Peyer's patch (tissue), 4 donors: ENCODE results near the gene CEP290. TPM values are rescaled to one million over a fixed set of nuclear protein-coding genes. Genes with fewer than 3 reads are reported as not detected.

ENCODE experiments used
- DNase-seq, 3 donors: peaks; one replicate each; pipeline ENCODE4 v3.0.0-alpha.2; 2017 to 2019
- H3K27ac ChIP-seq, 4 donors: fragments of 200-600 bp; sonication (generic); one replicate each; pipeline ENCODE4 v1.5.1; 2016 to 2019
- H3K27me3 ChIP-seq, 2 donors: fragments of 200-600 bp; sonication (generic); one replicate each; pipeline ENCODE4 v1.5.1; 2019
- H3K36me3 ChIP-seq, 3 donors: fragments of 200-600 bp; sonication (generic); one replicate each; pipeline ENCODE4 v1.5.1; 2016 to 2019
- H3K4me1 ChIP-seq, 4 donors: fragments of 200-600 bp; sonication (generic); one replicate each; pipeline ENCODE4 v1.5.1; 2016 to 2019
- H3K4me3 ChIP-seq, 4 donors: fragments of 200-600 bp; sonication (generic); 1 replicate in 3 of 4; 2 replicates in 1 of 4; pipeline ENCODE4 v1.5.1; 2016 to 2019; ENCODE audit warnings: mild to moderate bottlenecking in 1 of 4
- H3K9me3 ChIP-seq, 4 donors: fragments of 200-600 bp; sonication (generic); one replicate each; pipeline ENCODE4 v1.5.1; 2016 to 2019; ENCODE audit warnings: mild to moderate bottlenecking in 1 of 4
- POLR2A ChIP-seq, 2 donors: fragments of 450-650 bp; IDR thresholded peaks; one replicate each; pipeline ENCODE4 v1.5.1; 2017; ENCODE audit warnings: antibody characterized with exemption in 2 of 2, mild to moderate bottlenecking in 2 of 2, moderate library complexity in 2 of 2
- total RNA-seq, 4 donors: library from RNA; depleted of rRNA; stranded (reverse); fragments of >200 nt; gene quantifications; one replicate each; pipeline ENCODE4 v1.1.0, GENCODE V29; 2016
- TF ChIP-seq, protein P1 (sequence below), 6 experiments: fragments of 450-650 bp in 4 of 6; fragments of 200-600 bp in 2 of 6; sonication (generic) in 1 of 6; IDR thresholded peaks; one replicate each; pipeline ENCODE4 v1.5.1; 2017 to 2019; ENCODE audit warnings: antibody characterized with exemption in 6 of 6, mild to moderate bottlenecking in 3 of 6, moderate library complexity in 1 of 6

CEP290 gene
- total RNA-seq, 4 donors from 2014 or later, result 14.7 to 54.5 (median 24.6) TPM

DNA sequence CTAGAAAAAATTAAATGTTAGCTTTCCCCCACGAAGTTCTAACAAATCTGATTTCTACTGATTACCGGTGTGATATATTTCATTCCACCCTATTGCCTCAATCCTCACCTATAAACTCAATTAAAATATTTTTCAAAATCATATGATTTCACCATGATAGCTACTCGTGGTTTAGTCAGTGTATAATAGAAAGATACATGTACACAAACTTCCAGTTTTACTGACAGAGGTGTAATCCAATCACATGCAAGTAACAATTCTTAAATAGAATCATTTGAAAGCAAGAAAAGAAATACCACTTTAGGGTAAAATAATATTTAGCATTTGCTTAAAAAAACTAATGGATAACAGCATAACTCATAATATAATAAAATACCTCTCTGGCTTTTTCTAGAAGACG is 57.7 kb downstream of the CEP290 start:
- Histone ChIP-seq H3K9me3 (no peaks in the 10 kb centered on the region), H3K36me3 (peaks cover 0 to 40% (median 0%) of the 10 kb centered on the region in 3 donors), H3K4me3 (no peak overlapping the region), H3K4me1 (no peaks in the 10 kb centered on the region), H3K27ac (no peak overlapping the region), H3K27me3 (no peaks in the 10 kb centered on the region)
- no peak for TF ChIP-seq POLR2A (IDR thresholded peaks at IDR 0.05)
- TF ChIP-seq, protein P1, sequence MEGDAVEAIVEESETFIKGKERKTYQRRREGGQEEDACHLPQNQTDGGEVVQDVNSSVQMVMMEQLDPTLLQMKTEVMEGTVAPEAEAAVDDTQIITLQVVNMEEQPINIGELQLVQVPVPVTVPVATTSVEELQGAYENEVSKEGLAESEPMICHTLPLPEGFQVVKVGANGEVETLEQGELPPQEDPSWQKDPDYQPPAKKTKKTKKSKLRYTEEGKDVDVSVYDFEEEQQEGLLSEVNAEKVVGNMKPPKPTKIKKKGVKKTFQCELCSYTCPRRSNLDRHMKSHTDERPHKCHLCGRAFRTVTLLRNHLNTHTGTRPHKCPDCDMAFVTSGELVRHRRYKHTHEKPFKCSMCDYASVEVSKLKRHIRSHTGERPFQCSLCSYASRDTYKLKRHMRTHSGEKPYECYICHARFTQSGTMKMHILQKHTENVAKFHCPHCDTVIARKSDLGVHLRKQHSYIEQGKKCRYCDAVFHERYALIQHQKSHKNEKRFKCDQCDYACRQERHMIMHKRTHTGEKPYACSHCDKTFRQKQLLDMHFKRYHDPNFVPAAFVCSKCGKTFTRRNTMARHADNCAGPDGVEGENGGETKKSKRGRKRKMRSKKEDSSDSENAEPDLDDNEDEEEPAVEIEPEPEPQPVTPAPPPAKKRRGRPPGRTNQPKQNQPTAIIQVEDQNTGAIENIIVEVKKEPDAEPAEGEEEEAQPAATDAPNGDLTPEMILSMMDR (IDR thresholded peaks at IDR 0.05), result no peak
- no peak for DNase-seq

- Histone ChIP-seq H3K4me1 (no peaks in the 10 kb centered on the region), H3K27ac (no peak overlapping the region), H3K27me3 (no peaks in the 10 kb centered on the region), H3K9me3 (no peaks in the 10 kb centered on the region), H3K36me3 (peaks cover 0 to 38% (median 0%) of the 10 kb centered on the region in 3 donors), H3K4me3 (no peak overlapping the region)
- no peak for DNase-seq
- TF ChIP-seq POLR2A (IDR thresholded peaks at IDR 0.05), result no peak
- TF ChIP-seq, protein P1 (IDR thresholded peaks at IDR 0.05), result no peak
Measured at GRCh38 chr12:88083634-88084033, 58.3 kb downstream of the CEP290 start.

DNA sequence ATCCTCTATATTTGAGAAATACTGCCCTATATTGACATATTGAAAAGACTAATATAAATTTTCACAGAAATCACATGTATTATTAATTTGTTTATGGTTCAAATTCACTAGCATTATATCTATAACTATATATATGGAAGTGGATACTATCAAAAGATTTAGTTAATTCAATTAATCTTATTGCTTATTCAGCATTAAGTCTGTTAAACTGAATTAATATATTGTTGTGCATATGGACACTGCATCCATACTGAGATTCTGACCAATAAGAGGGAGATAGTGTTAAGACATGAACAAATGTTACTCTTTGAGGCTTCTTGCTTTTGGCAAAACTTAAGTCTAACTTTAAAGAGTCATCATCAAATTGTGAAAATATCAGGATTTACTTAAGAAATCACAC is 60.6 kb downstream of the CEP290 start:
- H3K36me3 ChIP-seq, result peaks cover 0 to 31% (median 0%) of the 10 kb centered on the region in 3 donors

DNA sequence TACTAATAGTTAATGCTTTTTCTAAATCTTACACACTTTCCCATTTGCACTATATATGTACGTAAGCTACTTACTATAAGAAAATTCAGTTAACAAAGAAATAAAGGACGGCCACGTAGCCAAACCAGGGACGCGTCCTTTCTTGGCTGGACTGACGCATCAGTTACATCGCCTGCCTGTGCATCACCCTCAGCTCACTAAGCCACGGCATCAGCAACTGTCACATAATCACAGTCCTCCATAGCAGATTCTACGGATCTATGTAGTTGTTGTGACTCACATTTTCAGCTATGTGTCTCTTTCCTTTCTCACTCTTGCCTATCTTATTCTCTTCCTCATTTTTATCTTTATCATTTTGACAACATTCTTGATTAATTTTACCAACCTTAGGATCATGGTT is 74.6 kb downstream of the CEP290 start:
- Histone ChIP-seq H3K27ac (no peak overlapping the region), H3K4me1 (no peaks in the 10 kb centered on the region), H3K9me3 (no peaks in the 10 kb centered on the region), H3K27me3 (no peaks in the 10 kb centered on the region), H3K4me3 (no peak overlapping the region), H3K36me3 (peaks cover 0 to 7% (median 0%) of the 10 kb centered on the region in 3 donors)
- no peak for TF ChIP-seq POLR2A (IDR thresholded peaks at IDR 0.05)
- TF ChIP-seq, protein P1 (IDR thresholded peaks at IDR 0.05), result no peak
- no peak for DNase-seq

More for the DNA sequence above, 60.6 kb downstream of the CEP290 start:
- Histone ChIP-seq H3K27me3 (no peaks in the 10 kb centered on the region), H3K27ac (no peak overlapping the region), H3K4me3 (no peak overlapping the region), H3K4me1 (no peaks in the 10 kb centered on the region), H3K9me3 (no peaks in the 10 kb centered on the region)
- TF ChIP-seq, protein P1 (IDR thresholded peaks at IDR 0.05), result no peak
- TF ChIP-seq POLR2A (IDR thresholded peaks at IDR 0.05), result no peak
- DNase-seq, result no peak

GRCh38 chr12:88063375-88063774 is 78.5 kb downstream of the CEP290 start:
- DNase-seq, result no peak
- Histone ChIP-seq H3K27ac (no peak overlapping the region), H3K36me3 (peaks cover 0 to 14% (median 0%) of the 10 kb centered on the region in 3 donors), H3K27me3 (no peaks in the 10 kb centered on the region), H3K4me3 (no peak overlapping the region), H3K4me1 (no peaks in the 10 kb centered on the region), H3K9me3 (no peaks in the 10 kb centered on the region)
- TF ChIP-seq, protein P1 (IDR thresholded peaks at IDR 0.05), result no peak
- TF ChIP-seq POLR2A (IDR thresholded peaks at IDR 0.05), result no peak

- no peak for DNase-seq
- H3K4me3 ChIP-seq, result no peak overlapping the region
- H3K4me1 ChIP-seq, result no peaks in the 10 kb centered on the region
- H3K9me3 ChIP-seq, result no peaks in the 10 kb centered on the region
- TF ChIP-seq, protein P1 (IDR thresholded peaks at IDR 0.05), result no peak
- no peak for TF ChIP-seq POLR2A (IDR thresholded peaks at IDR 0.05)
- H3K27me3 ChIP-seq, result no peaks in the 10 kb centered on the region
- peaks cover 0 to 21% (median 0%) of the 10 kb centered on the region in 3 donors for H3K36me3 ChIP-seq
- no peak overlapping the region for H3K27ac ChIP-seq
Measured at GRCh38 chr12:88062474-88062873, 79.4 kb downstream of the CEP290 start.
